8988T (cell line): ENCODE measurements around the gene IL17REL.
"Not testable (repeated sequence)": the region's sequence is repeated elsewhere in the genome, so short reads cannot be mapped to it uniquely, and the experiment has no call there.

ENCODE experiments used
- DNase-seq: peaks from one replicate; pipeline ENCODE4 v3.0.0; 2011

IL17REL gene

GRCh38 chr22:49954991-49955580 is 57.5 kb downstream of the IL17REL start:
- no peak for DNase-seq

- no peak for DNase-seq
Measured at GRCh38 chr22:49954354-49954753, 58.2 kb downstream of the IL17REL start.

GRCh38 chr22:49953680-49954344 is 58.8 kb downstream of the IL17REL start:
- no peak for DNase-seq

- no peak for DNase-seq
Measured at GRCh38 chr22:49953027-49953679, 59.4 kb downstream of the IL17REL start.

- DNase-seq: peak; percentile 94
Measured at GRCh38 chr22:49951986-49952896, 60.3 kb downstream of the IL17REL start.

- no peak for DNase-seq
Measured at GRCh38 chr22:49951678-49951985, 60.9 kb downstream of the IL17REL start.

- no peak for DNase-seq
Measured at GRCh38 chr22:49951000-49951677, 61.4 kb downstream of the IL17REL start.

- no peak for DNase-seq
Measured at GRCh38 chr22:49950396-49950994, 62.1 kb downstream of the IL17REL start.

- DNase-seq: no peak
Measured at GRCh38 chr22:49949914-49950292, 62.7 kb downstream of the IL17REL start.

GRCh38 chr22:49948958-49949913 is 63.3 kb downstream of the IL17REL start:
- no peak for DNase-seq

- DNase-seq: no peak
Measured at GRCh38 chr22:49948116-49948957, 64.2 kb downstream of the IL17REL start.

GRCh38 chr22:49947296-49947622 is 65.3 kb downstream of the IL17REL start:
- no peak for DNase-seq

GRCh38 chr22:49946612-49947295 is 65.8 kb downstream of the IL17REL start:
- DNase-seq: no peak

- not testable (repeated sequence) for DNase-seq
Measured at GRCh38 chr22:49945042-49945794, 67.3 kb downstream of the IL17REL start.
